ENCODE measurements around the gene FPR2. TPM values are rescaled to one million over a fixed set of nuclear protein-coding genes. Genes with fewer than 3 reads are reported as not detected.

FPR2 gene
- total and polyA plus RNA-seq, 4 donors, result 0.18 to 3.9 (median 2.6) TPM

DNA sequence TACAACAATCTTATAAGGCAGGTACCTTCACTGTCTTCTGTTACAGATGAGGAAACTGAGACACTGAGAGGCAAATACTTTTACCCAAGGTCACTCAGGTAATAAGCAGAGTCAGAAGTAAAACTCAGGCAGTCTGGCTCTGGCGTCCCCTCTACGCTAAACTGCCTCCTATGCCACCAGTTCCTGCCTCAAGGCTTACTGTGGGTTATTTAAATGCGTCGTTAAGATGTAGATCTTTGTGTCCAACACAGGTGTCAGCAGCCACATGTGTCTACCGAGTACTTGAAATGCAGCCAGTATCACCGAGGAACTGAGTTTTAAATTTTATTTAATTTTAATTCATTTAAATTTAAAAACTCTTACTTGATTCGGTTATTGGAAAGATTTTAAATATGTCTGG lies 39.1 kb upstream of the FPR2 start:
- intact Hi-C loops (cut with DNase I), result no loop called here
- Histone ChIP-seq H3K27me3 (ENCODE audit: control insufficient read depth in 1 of 2, insufficient read depth in 2 of 2, low read length in 1 of 2) (no peaks in the 10 kb centered on the region), H3K27ac (ENCODE audit: low read depth in 1 of 2, low read length in 2 of 2) (no peak overlapping the region), H3K36me3 (ENCODE audit: control insufficient read depth in 1 of 2, insufficient read depth in 2 of 2, low read length in 1 of 2) (no peaks in the 10 kb centered on the region), H3K4me1 (ENCODE audit: control insufficient read depth in 1 of 2, insufficient read depth in 2 of 2, low read length in 2 of 2) (no peaks in the 10 kb centered on the region), H3K9me3 (ENCODE audit: control insufficient read depth, low read length) (no peaks in the 10 kb centered on the region), H3K4me3 (ENCODE audit: low read length in 2 of 2) (no peak overlapping the region)
- ATAC-seq (ENCODE audit: low FRiP score) (no peak), DNase-seq (no peak)
- 74 to 75% methylated on average over 7 of the region's 7 CpGs for WGBS, 2 donors

DNA sequence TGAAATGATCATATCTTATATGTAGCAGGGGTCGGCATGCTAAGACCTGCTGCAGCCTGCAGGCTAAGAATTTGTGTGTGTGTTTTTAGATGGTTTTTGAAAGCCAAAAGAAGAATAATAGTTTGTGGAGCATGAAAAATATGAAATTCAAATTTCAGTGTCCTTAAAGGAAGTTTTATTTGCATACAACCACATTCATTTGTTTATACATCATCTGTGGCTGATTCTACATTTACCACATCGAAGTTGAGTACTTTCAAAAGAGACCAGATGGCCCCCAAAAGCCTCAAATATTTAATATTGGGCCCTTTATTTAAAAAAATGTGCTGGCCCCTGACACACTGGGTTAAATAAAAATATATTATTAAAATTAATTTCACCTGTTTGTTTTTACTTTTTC lies 38.5 kb upstream of the FPR2 start:
- Histone ChIP-seq H3K4me3 (ENCODE audit: low read length in 2 of 2) (no peak overlapping the region), H3K36me3 (ENCODE audit: control insufficient read depth in 1 of 2, insufficient read depth in 2 of 2, low read length in 1 of 2) (no peaks in the 10 kb centered on the region), H3K9me3 (ENCODE audit: control insufficient read depth, low read length) (no peaks in the 10 kb centered on the region), H3K27ac (ENCODE audit: low read depth in 1 of 2, low read length in 2 of 2) (no peak overlapping the region), H3K27me3 (ENCODE audit: control insufficient read depth in 1 of 2, insufficient read depth in 2 of 2, low read length in 1 of 2) (no peaks in the 10 kb centered on the region), H3K4me1 (ENCODE audit: control insufficient read depth in 1 of 2, insufficient read depth in 2 of 2, low read length in 2 of 2) (no peaks in the 10 kb centered on the region)
- DNase-seq (no peak), ATAC-seq (ENCODE audit: low FRiP score) (no peak)
- intact Hi-C loops (cut with DNase I), result no loop called here
- 62 to 69% methylated on average over 2 of the region's 2 CpGs for WGBS, 2 donors

DNA sequence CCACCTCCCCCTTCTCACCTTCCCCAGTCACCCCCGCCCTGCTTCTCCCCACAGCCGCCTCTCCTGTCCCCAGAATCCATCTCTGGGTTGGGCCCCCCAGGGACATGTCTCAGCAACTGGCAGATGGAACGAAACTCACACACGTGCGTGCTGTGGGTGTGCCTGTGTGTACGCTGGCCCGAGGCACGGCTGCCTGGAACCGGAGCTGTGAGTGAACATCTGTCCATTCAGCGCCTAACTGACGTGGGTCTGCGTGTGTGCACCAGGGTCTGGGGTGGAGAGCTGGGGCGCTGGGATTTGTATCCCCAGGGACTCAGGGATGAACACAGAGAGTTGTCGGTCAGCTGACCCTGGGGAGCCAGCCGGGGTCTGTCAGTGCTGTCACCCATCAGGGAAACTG lies 36.4 kb upstream of the FPR2 start:
- intact Hi-C loops (cut with DNase I), result no loop called here
- Histone ChIP-seq H3K36me3 (ENCODE audit: control insufficient read depth in 1 of 2, insufficient read depth in 2 of 2, low read length in 1 of 2) (no peaks in the 10 kb centered on the region), H3K27ac (ENCODE audit: low read depth in 1 of 2, low read length in 2 of 2) (no peak overlapping the region), H3K4me3 (ENCODE audit: low read length in 2 of 2) (no peak overlapping the region), H3K9me3 (ENCODE audit: control insufficient read depth, low read length) (no peaks in the 10 kb centered on the region), H3K27me3 (ENCODE audit: control insufficient read depth in 1 of 2, insufficient read depth in 2 of 2, low read length in 1 of 2) (no peaks in the 10 kb centered on the region), H3K4me1 (ENCODE audit: control insufficient read depth in 1 of 2, insufficient read depth in 2 of 2, low read length in 2 of 2) (no peaks in the 10 kb centered on the region)
- peak; percentile 47 for ATAC-seq (ENCODE audit: low FRiP score)
- 22 to 37% methylated on average over 15 of the region's 15 CpGs for WGBS, 2 donors
- DNase-seq, result peak in 1 of 2 donors; percentile 78

DNA sequence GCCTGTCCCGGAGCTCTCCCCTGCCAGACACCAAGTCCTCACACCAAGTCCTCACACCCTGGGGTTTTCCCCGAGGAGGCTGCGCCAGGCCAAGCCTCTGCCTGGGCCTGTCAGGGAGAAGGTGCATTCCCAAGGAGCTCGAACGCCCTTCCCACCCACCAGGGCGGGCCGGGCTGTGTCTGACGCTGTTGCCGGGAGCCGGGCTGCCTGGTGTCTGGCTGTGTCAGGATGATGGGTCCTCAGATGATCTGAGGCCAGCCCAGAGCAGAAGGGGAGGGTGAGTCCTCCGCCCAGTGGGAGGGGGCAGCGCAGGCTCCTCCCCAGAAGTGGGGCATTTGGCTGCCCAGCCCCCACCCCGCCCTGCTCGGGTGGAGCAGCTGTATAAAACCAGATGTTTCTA lies 34.9 kb upstream of the FPR2 start:
- intact Hi-C loops (cut with DNase I), result no loop called here
- Histone ChIP-seq H3K4me3 (ENCODE audit: low read length in 2 of 2) (no peak overlapping the region), H3K4me1 (ENCODE audit: control insufficient read depth in 1 of 2, insufficient read depth in 2 of 2, low read length in 2 of 2) (no peaks in the 10 kb centered on the region), H3K27ac (ENCODE audit: low read depth in 1 of 2, low read length in 2 of 2) (no peak overlapping the region), H3K36me3 (ENCODE audit: control insufficient read depth in 1 of 2, insufficient read depth in 2 of 2, low read length in 1 of 2) (no peaks in the 10 kb centered on the region), H3K27me3 (ENCODE audit: control insufficient read depth in 1 of 2, insufficient read depth in 2 of 2, low read length in 1 of 2) (no peaks in the 10 kb centered on the region), H3K9me3 (ENCODE audit: control insufficient read depth, low read length) (no peaks in the 10 kb centered on the region)
- 25 to 32% methylated on average over 14 of the region's 14 CpGs for WGBS, 2 donors
- DNase-seq, result peak; percentile 77 to 83
- peak; percentile 77 for ATAC-seq (ENCODE audit: low FRiP score)

DNA sequence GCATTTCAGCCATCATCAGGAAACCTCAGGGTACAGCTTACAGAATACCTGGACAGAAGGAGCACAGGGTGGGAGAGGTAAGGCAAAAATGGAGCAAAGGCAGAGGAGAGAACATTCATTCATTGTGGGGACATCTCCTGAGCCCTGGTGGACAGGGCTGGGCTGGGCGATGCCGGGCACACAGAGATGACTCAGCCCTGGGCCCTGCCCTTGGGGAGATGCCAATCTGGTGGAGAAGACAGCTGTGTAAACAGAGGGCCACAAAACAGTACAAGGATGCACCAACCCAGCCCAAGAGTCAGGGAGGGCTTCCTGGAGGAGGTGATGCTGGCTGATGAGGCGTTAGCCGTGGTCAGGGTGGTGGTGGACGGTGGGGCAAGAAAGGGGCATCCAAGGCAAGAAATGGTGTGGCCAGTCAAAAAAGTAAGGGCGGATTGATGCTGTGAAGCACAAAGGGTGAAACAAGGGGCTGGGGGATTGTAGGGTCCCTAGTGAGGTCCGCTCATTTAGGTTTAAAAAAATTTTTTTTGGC lies 33.6 kb upstream of the FPR2 start:
- no peak for ATAC-seq (ENCODE audit: low FRiP score)

DNA sequence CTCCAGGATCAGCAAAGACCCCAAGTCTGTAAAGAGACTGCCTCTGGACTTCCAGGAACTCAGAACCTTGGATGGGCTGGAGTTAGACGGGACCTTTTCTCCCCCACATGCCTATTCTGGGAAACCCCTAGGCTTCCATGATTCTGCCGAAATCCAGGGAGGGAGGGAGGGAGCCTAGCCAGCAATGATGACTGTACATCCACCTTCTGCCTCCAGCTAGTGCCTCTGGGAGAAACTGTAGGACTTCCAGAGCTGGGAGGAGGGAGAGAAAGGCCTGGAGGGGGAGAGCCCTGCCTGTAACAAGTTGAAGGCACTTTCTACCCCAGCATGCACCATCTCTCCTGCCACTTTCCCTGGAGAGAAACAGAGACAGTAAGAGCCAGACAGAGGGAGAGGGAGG lies 31.2 kb upstream of the FPR2 start:
- ATAC-seq (ENCODE audit: low FRiP score) (no peak), DNase-seq (no peak)
- Histone ChIP-seq H3K9me3 (ENCODE audit: control insufficient read depth, low read length) (no peaks in the 10 kb centered on the region), H3K36me3 (ENCODE audit: control insufficient read depth in 1 of 2, insufficient read depth in 2 of 2, low read length in 1 of 2) (no peaks in the 10 kb centered on the region), H3K27ac (ENCODE audit: low read depth in 1 of 2, low read length in 2 of 2) (no peak overlapping the region), H3K4me1 (ENCODE audit: control insufficient read depth in 1 of 2, insufficient read depth in 2 of 2, low read length in 2 of 2) (no peaks in the 10 kb centered on the region), H3K27me3 (ENCODE audit: control insufficient read depth in 1 of 2, insufficient read depth in 2 of 2, low read length in 1 of 2) (no peaks in the 10 kb centered on the region), H3K4me3 (ENCODE audit: low read length in 2 of 2) (no peak overlapping the region)
- intact Hi-C loops (cut with DNase I), result no loop called here
- WGBS, 2 donors, result 27 to 47% methylated on average over 2 of the region's 2 CpGs

More for the DNA sequence above, 33.6 kb upstream of the FPR2 start:
- DNase-seq, result no peak
- H3K4me1 ChIP-seq (ENCODE audit: control insufficient read depth in 1 of 2, insufficient read depth in 2 of 2, low read length in 2 of 2), result no peaks in the 10 kb centered on the region
- intact Hi-C loops (cut with DNase I), result no loop called here
- no peak overlapping the region for H3K4me3 ChIP-seq (ENCODE audit: low read length in 2 of 2)
- H3K9me3 ChIP-seq (ENCODE audit: control insufficient read depth, low read length), result no peaks in the 10 kb centered on the region
- H3K36me3 ChIP-seq (ENCODE audit: control insufficient read depth in 1 of 2, insufficient read depth in 2 of 2, low read length in 1 of 2), result no peaks in the 10 kb centered on the region
- 64 to 70% methylated on average over 7 of the region's 7 CpGs for WGBS, 2 donors
- no peak overlapping the region for H3K27ac ChIP-seq (ENCODE audit: low read depth in 1 of 2, low read length in 2 of 2)
- H3K27me3 ChIP-seq (ENCODE audit: control insufficient read depth in 1 of 2, insufficient read depth in 2 of 2, low read length in 1 of 2), result no peaks in the 10 kb centered on the region

DNA sequence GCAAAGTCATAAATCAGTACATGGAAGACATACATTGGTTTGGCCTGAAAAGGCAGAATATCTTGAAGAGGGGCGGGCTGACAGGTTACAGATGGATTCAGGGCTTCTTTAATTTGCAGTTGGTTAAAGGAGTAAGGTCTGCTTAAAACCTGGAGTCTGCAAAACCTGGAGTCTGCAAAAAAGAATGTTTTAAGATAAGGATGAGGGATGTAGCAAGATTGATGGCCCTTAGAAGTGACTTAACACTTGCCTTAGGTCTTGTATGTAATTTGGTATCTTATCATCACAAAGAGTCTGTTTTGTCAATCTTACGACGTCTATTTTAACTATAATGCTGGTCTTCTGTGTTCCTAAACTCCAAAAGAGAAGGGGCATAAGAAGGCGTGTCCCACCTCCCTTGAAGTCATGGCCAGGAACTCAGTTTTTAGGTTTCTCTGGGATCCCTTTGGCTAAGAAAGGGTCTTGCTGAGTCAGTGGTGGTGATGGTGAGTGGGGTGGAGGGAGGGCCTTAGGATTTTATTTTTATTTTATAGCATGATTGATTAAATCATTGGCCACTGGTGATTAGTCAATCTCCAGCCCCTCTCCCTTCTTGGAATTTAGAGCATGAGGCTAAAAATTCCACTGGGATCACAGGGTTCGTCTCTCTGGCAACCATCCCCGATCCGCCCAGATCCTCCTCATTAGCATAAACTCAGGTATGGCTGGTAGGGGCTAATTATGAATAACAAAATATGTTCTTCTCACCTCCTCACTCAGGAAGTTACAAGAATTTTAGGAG lies 27.0 kb upstream of the FPR2 start:
- intact Hi-C loops (cut with DNase I), result no loop called here
- DNase-seq (no peak), ATAC-seq (ENCODE audit: low FRiP score) (no peak)
- Histone ChIP-seq H3K4me1 (ENCODE audit: control insufficient read depth in 1 of 2, insufficient read depth in 2 of 2, low read length in 2 of 2) (no peaks in the 10 kb centered on the region), H3K27me3 (ENCODE audit: control insufficient read depth in 1 of 2, insufficient read depth in 2 of 2, low read length in 1 of 2) (no peaks in the 10 kb centered on the region), H3K9me3 (ENCODE audit: control insufficient read depth, low read length) (no peaks in the 10 kb centered on the region), H3K4me3 (ENCODE audit: low read length in 2 of 2) (no peak overlapping the region), H3K27ac (ENCODE audit: low read depth in 1 of 2, low read length in 2 of 2) (no peak overlapping the region), H3K36me3 (ENCODE audit: control insufficient read depth in 1 of 2, insufficient read depth in 2 of 2, low read length in 1 of 2) (no peaks in the 10 kb centered on the region)
- 53 to 61% methylated on average over 7 of the region's 7 CpGs for WGBS, 2 donors

DNA sequence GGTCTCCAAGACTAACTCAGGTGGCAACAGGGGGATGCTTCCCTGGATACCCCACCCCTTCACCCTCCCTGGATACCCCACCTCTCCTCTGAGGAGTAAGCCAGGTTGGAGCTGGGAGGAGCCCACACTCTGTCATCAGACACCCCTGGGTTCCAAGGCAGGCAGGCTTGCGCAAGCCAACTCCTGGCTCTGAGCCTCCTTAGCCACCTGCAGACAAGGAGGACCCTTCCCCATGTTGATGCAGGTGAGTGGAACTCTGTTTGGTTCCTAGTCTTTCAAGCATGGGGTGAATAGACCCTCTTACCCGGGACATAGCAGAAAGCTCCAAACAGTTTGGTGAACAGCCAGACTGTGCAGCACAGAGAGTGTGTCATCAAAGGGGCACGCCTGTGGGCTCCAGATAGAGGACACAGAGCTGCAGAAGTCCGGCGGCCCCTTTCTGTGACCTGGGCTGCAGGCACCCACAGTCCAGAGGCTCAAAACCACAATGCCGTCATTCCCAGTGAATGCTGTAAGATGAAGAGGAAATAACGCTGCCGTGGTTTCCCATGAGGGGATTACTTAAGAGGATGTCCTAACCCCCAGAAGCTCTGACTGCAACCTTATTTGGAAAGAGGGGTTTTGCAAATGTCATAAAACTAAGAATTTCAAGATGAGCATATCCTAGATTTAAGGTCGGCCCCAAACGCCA lies 25.1 kb upstream of the FPR2 start:
- Histone ChIP-seq H3K9me3 (ENCODE audit: control insufficient read depth, low read length) (peaks cover 2% of the 10 kb centered on the region), H3K36me3 (ENCODE audit: control insufficient read depth in 1 of 2, insufficient read depth in 2 of 2, low read length in 1 of 2) (no peaks in the 10 kb centered on the region), H3K4me3 (ENCODE audit: low read length in 2 of 2) (no peak overlapping the region), H3K4me1 (ENCODE audit: control insufficient read depth in 1 of 2, insufficient read depth in 2 of 2, low read length in 2 of 2) (no peaks in the 10 kb centered on the region), H3K27ac (ENCODE audit: low read depth in 1 of 2, low read length in 2 of 2) (no peak overlapping the region), H3K27me3 (ENCODE audit: control insufficient read depth in 1 of 2, insufficient read depth in 2 of 2, low read length in 1 of 2) (no peaks in the 10 kb centered on the region)
- intact Hi-C loops (cut with DNase I), result no loop called here
- peak in 1 of 2 donors; percentile 83 for DNase-seq
- peak; percentile 48 for ATAC-seq (ENCODE audit: low FRiP score)
- WGBS, 2 donors, result 68 to 69% methylated on average over 10 of the region's 10 CpGs

DNA sequence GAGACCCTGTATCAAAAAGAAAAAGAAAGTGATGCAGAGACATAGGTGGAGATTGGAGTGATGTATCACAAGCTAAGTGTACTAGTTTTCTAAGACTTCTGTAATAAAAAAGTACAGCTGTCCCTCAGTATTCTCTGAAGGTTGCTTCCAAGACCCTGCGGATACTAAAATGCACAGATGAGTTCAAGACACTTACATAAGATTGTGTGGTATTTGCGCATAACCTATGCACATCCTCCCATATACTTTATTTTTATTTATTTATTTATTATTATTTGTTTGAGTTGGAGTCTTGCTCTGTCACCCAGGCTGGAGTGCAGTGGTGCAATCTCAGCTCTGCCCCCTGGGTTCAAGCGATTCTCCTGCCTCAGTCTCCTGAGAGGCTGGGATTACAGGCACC lies 23.6 kb upstream of the FPR2 start:
- ATAC-seq (ENCODE audit: low FRiP score) (no peak), DNase-seq (no peak)
- intact Hi-C loops (cut with DNase I), result no loop called here
- 90 to 97% methylated on average over 3 of the region's 3 CpGs for WGBS, 2 donors
- peaks cover 2% of the 10 kb centered on the region for H3K9me3 ChIP-seq (ENCODE audit: control insufficient read depth, low read length)
- H3K27ac ChIP-seq (ENCODE audit: low read depth in 1 of 2, low read length in 2 of 2), result no peak overlapping the region
- no peaks in the 10 kb centered on the region for H3K27me3 ChIP-seq (ENCODE audit: control insufficient read depth in 1 of 2, insufficient read depth in 2 of 2, low read length in 1 of 2)
- H3K4me3 ChIP-seq (ENCODE audit: low read length in 2 of 2), result no peak overlapping the region
- H3K4me1 ChIP-seq (ENCODE audit: control insufficient read depth in 1 of 2, insufficient read depth in 2 of 2, low read length in 2 of 2), result no peaks in the 10 kb centered on the region
- no peaks in the 10 kb centered on the region for H3K36me3 ChIP-seq (ENCODE audit: control insufficient read depth in 1 of 2, insufficient read depth in 2 of 2, low read length in 1 of 2)

Measured in aorta (tissue), 5 donors.